ENCODE measurements around the gene ADAMTSL1. TPM values are rescaled to one million over a fixed set of nuclear protein-coding genes. Genes with fewer than 3 reads are reported as not detected.
A peak's percentile ranks its signal among the peaks of the same experiment; 100 is the strongest.

ADAMTSL1 gene
- total RNA-seq, 2 donors from 2014 or later = 1.5 TPM; not detected in 1

- no peak for TF ChIP-seq CTCF (conservative IDR thresholded peaks at IDR 0.05)
- Histone ChIP-seq H3K27me3 (ENCODE audit: control insufficient read depth, insufficient read depth, low read length, poor library complexity, severe bottlenecking) (no peaks in the 10 kb centered on the region), H3K9me3 (ENCODE audit: control insufficient read depth, low read length) (no peaks in the 10 kb centered on the region), H3K4me3 (ENCODE audit: low read length) (peak overlapping the region; percentile 2), H3K4me1 (ENCODE audit: control insufficient read depth, insufficient read depth, low read length) (peaks cover 28% of the 10 kb centered on the region), H3K27ac (ENCODE audit: low read depth, low read length) (no peak overlapping the region), H3K36me3 (ENCODE audit: control insufficient read depth, insufficient read depth, low read length) (no peaks in the 10 kb centered on the region), H3K9ac (ENCODE audit: extremely low read depth, low read length, poor library complexity, severe bottlenecking) (no peak overlapping the region)
- no peak for DNase-seq
- Mint-ChIP-seq H3K27me3 (ENCODE audit: insufficient read depth) (peaks cover 2% of the 10 kb centered on the region), H3K27ac (peak overlapping the region; percentile 0), H3K9me3 (no peaks in the 10 kb centered on the region), H3K36me3 (ENCODE audit: low read depth) (no peaks in the 10 kb centered on the region), H3K4me1 (peaks cover 42% of the 10 kb centered on the region), H3K4me3 (no peak overlapping the region)
- WGBS, 2 experiments (ENCODE audit: insufficient coverage in 1 of 2, insufficient read length in 1 of 2) = 55 to 58% methylated on average over 5 of the region's 5 CpGs
These were observed 331.4 kb downstream of the ADAMTSL1 start for GRCh38 chr9:18805386-18805785.

DNA sequence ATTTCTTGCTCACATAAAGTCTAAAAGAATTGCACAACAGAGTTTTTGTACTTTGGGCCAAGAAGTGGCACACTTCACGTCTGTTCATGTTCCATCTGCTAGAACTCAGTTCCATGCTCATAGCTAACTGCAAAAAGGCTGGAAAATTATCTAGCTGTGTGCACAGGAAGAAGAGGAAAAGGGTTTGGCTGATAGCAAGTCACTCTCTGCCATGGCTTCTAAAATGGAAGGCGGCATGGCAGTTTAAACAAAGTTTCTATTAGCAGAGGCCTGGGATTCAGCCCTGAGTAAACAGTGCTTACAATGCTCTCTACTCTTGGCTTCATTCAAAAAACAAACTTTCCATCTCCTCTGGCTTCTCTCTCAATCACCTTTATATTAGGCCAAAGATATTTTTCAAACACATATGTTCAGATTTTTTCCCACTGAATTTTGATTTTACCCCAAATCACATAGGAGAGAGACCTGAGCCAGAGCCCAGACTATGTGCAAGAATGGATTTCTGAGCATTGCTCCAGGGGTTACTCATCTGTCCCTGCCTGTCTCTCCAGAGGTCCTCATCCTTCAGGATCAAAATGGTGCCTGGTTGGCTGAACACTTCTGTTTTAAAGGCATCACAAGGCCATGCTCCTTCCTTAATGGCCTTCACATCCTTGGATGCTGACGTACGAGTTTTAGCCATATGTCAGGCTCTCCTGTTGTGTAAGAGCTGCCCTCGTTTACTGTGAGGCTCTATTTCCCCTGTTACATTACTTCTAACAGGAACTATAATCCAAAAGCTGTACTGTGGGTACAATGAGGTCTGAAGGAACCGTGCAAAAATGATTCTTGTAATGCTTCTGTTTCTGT is 332.5 kb downstream of the ADAMTSL1 start:
- Mint-ChIP-seq H3K9me3 (no peaks in the 10 kb centered on the region), H3K27ac (no peak overlapping the region), H3K36me3 (ENCODE audit: low read depth) (no peaks in the 10 kb centered on the region), H3K4me3 (no peak overlapping the region), H3K4me1 (peaks cover 42% of the 10 kb centered on the region), H3K27me3 (ENCODE audit: insufficient read depth) (peaks cover 2% of the 10 kb centered on the region)
- Histone ChIP-seq H3K27ac (ENCODE audit: low read depth, low read length) (no peak overlapping the region), H3K4me3 (ENCODE audit: low read length) (peak overlapping the region; percentile 2), H3K4me1 (ENCODE audit: control insufficient read depth, insufficient read depth, low read length) (peaks cover 28% of the 10 kb centered on the region), H3K9ac (ENCODE audit: extremely low read depth, low read length, poor library complexity, severe bottlenecking) (no peak overlapping the region), H3K36me3 (ENCODE audit: control insufficient read depth, insufficient read depth, low read length) (no peaks in the 10 kb centered on the region), H3K9me3 (ENCODE audit: control insufficient read depth, low read length) (no peaks in the 10 kb centered on the region), H3K27me3 (ENCODE audit: control insufficient read depth, insufficient read depth, low read length, poor library complexity, severe bottlenecking) (no peaks in the 10 kb centered on the region)
- 81 to 82% methylated on average over 5 to 6 of the region's 6 CpGs for WGBS, 2 experiments (ENCODE audit: insufficient coverage in 1 of 2, insufficient read length in 1 of 2)
- TF ChIP-seq CTCF (conservative IDR thresholded peaks at IDR 0.05) = no peak
- no peak for DNase-seq

- Histone ChIP-seq H3K4me3 (ENCODE audit: low read length) (no peak overlapping the region), H3K4me1 (ENCODE audit: control insufficient read depth, insufficient read depth, low read length) (peaks cover 12% of the 10 kb centered on the region), H3K27me3 (ENCODE audit: control insufficient read depth, insufficient read depth, low read length, poor library complexity, severe bottlenecking) (no peaks in the 10 kb centered on the region), H3K9ac (ENCODE audit: extremely low read depth, low read length, poor library complexity, severe bottlenecking) (no peak overlapping the region), H3K9me3 (ENCODE audit: control insufficient read depth, low read length) (no peaks in the 10 kb centered on the region), H3K27ac (ENCODE audit: low read depth, low read length) (no peak overlapping the region), H3K36me3 (ENCODE audit: control insufficient read depth, insufficient read depth, low read length) (no peaks in the 10 kb centered on the region)
- Mint-ChIP-seq H3K9me3 (peaks cover 7% of the 10 kb centered on the region), H3K27ac (no peak overlapping the region), H3K27me3 (ENCODE audit: insufficient read depth) (peaks cover 2% of the 10 kb centered on the region), H3K4me3 (no peak overlapping the region), H3K4me1 (peaks cover 25% of the 10 kb centered on the region), H3K36me3 (ENCODE audit: low read depth) (no peaks in the 10 kb centered on the region)
- DNase-seq = no peak
- 100% methylated on average over 1 of the region's 1 CpG; no CpG with 5 or more reads in 1 of the 2 experiments for WGBS, 2 experiments (ENCODE audit: insufficient coverage in 1 of 2, insufficient read length in 1 of 2)
- TF ChIP-seq CTCF (conservative IDR thresholded peaks at IDR 0.05) = no peak
These were observed 336.6 kb downstream of the ADAMTSL1 start for GRCh38 chr9:18810581-18810980.

Data from endodermal cell (in vitro differentiated cells).